Stimulated activated CD4-positive, alpha-beta T cell treated with anti-CD3 and anti-CD28 coated beads, TNF-alpha, amount 100 ng/mL, for 4 hours (primary cell): ENCODE results near the gene RAI1.

Experiments used
- DNase-seq, 3 experiments: peaks; one replicate each; pipeline ENCODE4 v3.0.0-alpha.2; 2020; ENCODE audit warnings: low read depth in 3 of 3

Gene RAI1

GRCh38 chr17:17750881-17751280, 69.6 kb downstream of the RAI1 start:
- no peak for DNase-seq

GRCh38 chr17:17751489-17752088, 70.3 kb downstream of the RAI1 start:
- DNase-seq: no peak

- peak; percentile 96 for DNase-seq
Observed at GRCh38 chr17:17752089-17752820, 71.0 kb downstream of the RAI1 start.

GRCh38 chr17:17752821-17753321, 71.6 kb downstream of the RAI1 start:
- no peak for DNase-seq

GRCh38 chr17:17754719-17755686, 73.7 kb downstream of the RAI1 start:
- no peak for DNase-seq

- no peak for DNase-seq
Observed at GRCh38 chr17:17755715-17756114, 74.5 kb downstream of the RAI1 start.

DNA sequence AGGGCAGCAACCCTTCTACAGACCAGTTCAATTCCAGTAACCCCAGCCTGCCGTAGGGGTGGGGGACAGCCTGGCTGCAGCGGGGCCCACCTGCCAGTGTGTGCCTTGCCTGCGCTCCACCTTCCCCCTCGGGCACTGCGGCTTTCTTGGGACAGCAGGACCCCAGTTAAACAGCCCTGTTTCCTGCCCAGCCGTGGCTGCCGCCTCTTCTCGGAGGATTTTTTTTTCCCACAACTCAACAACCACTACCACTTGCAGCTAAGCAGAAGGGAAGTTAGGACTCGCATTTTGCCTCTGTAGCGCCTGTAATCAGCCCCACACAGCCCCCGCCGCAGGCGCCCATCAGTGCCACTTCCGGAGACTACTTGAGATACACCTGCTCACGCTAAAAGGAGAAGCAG, 76.1 kb downstream of the RAI1 start:
- DNase-seq: no peak

DNA sequence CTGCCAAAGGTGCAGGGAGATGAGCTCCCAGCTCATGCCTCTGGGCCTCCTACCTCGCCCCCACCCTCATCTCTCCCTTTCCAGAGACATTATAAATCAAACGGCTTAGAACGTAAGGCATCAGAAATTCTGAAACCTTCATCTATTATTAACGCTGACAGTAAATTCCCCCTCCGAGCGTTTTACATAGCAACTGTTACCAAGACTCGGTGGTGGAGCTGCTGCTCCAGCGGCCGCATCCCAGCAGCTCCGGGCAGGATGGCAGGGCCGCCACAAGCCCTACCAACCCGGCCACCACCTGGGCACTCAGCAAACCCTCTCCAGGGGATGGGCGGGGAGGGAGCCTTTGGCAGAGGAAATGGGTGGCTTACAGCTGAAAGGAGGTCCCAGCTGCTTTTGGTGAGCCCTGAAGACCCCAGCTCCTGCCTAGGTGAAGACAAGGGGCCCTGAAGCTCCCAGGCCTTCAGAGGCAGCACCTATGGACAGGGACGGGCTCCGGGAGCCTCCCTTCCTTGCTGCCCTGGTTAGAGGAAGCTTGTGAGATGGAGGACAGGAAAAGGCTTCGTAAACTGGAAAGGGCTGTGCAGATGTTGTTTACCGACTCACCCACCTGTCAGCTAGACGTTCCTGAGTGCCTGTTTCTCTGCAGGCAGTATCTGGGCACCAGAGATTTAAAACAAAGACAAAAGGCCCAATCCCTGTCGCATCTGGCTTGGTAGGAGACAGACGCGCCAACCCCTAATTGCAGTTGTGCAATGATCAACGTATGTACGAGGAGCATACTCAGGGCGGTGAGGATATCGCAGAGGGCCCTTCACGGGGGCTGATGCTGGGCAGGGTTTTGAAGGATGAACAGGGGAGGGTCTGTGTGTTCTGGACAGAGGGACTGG, 76.9 kb downstream of the RAI1 start:
- no peak for DNase-seq

- DNase-seq: no peak
Observed at GRCh38 chr17:17758941-17759563, 77.8 kb downstream of the RAI1 start.

GRCh38 chr17:17760350-17760749, 79.1 kb downstream of the RAI1 start:
- no peak for DNase-seq

GRCh38 chr17:17760872-17761550, 79.8 kb downstream of the RAI1 start:
- no peak for DNase-seq

GRCh38 chr17:17761894-17762743, 80.9 kb downstream of the RAI1 start:
- no peak for DNase-seq

DNA sequence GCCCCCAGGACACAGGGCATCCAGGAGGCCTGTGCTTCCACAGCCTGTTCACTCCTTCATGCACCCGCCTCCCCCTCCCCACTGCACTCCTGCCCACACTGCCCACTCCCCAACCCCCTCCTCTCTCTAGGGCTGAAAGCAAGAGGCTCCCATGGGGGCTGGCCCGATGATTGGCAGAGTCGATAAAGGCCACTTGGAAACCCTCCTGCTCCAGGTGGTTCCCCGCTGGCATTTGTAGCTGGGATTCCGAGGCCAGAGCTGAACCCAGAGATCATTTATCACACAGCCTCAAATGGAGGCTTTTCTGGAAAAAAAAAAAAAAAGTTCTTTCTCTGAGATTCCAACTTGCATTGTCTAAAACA, 81.5 kb downstream of the RAI1 start:
- DNase-seq: no peak

DNA sequence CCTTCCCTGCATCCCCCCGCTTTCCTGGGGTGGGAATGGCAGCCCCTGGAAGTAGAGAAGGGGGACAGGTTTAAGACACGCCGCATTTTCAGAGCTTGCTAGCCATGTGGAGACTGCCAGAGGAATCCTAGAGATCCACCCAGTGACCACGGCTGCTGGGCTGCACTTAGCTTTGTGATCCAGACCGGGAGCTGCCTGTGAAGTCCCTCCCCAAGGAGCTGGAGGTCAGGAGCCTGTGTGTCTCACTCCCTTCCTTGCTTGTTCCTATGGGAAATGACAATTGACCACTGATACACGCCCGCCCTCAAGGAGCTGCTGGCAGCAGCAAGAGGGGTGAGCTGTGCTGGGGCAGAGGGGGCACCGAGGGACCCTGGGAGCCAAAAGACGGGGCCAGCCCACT, 81.9 kb downstream of the RAI1 start:
- DNase-seq: no peak

DNA sequence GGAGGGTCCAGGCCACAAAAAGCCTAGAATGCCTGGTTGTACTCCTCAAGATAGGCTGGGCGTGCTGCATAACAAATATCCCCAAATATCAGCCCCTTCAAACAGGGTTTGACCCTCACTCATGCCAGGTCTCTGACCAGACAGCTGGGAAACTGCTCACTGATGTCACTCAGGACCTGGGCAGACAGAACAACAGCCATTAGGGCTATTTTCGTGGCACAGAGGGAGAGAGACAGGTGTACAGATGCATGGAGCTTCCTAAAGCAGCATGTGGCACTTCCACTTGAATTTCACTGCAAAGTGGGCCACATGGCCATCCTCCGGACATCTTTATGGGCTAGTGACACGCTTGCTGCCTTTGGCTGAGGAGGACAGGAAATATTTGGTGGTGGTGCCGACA, 82.5 kb downstream of the RAI1 start:
- no peak for DNase-seq

- DNase-seq: no peak
Observed at GRCh38 chr17:17765359-17766076, 84.3 kb downstream of the RAI1 start.

DNA sequence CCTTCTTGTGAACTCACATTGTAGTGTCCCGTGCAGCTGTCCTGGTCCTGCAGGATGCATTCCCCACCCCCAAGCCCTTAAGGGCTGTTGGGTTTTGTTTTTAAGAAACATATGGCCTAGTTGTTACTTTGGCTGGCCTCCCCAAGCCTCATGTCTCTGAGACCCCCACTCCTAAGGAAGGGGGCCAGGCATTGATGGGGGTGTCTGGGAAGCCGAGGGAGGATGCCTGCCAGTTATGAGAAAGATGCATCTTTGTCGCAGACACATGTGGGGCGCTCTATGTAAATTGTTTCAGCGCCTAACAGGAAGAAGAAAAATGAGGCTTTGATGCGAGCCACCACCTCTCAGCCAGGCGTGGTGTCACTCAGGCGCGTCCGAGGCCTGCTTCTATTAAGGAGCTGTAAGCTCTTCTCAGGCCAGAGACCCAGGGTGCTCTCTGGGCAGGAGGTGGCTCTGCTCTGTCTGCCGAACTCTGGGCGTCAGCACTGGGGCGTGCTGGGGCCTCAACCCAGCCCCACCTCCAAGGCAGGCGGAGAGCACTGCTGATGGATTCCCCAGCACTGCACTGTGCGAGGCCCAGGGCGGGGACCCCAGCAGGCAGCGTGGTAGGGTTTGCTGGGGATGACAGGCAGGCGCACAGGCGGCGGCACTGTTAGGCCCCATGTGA, 85.0 kb downstream of the RAI1 start:
- DNase-seq: no peak

- DNase-seq: no peak
Observed at GRCh38 chr17:17766744-17767120, 85.5 kb downstream of the RAI1 start.
